ENCODE measurements around the gene MPZL1. TPM values are rescaled to one million over a fixed set of nuclear protein-coding genes. Genes with fewer than 3 reads are reported as not detected.

MPZL1 gene
- total RNA-seq, 2 experiments from 2014 or later = 48.9 to 61.9 TPM

GRCh38 chr1:167812972-167813371 lies 91.2 kb downstream of the MPZL1 start:
- BruUV-seq (replicated peaks) = no TSS peak
- ChIA-PET POLR2A (no interaction called here), CTCF (ENCODE audit: unreplicated experiment) (no interaction called here)
- Histone ChIP-seq H4K20me1 (ENCODE audit: insufficient read depth, low read length) (no peaks in the 10 kb centered on the region), H2AFZ (ENCODE audit: low read length) (no peak overlapping the region), H3K79me2 (ENCODE audit: insufficient read depth, low read depth, low read length) (no peaks in the 10 kb centered on the region), H3K9me3 (ENCODE audit: low read length) (peaks cover 10% of the 10 kb centered on the region; the same call in 1 of the 2 replicates), H3K27ac (ENCODE audit: low read depth, low read length, poor library complexity, severe bottlenecking) (no peak overlapping the region), H3K4me1 (ENCODE audit: insufficient read depth, low read length, poor library complexity, severe bottlenecking) (no peaks in the 10 kb centered on the region), H3K36me3 (ENCODE audit: insufficient read depth, low read length) (no peaks in the 10 kb centered on the region), H3K9me2 (ENCODE audit: insufficient read depth, low read length) (no peaks in the 10 kb centered on the region), H3K4me3 (ENCODE audit: low read depth, low read length, poor library complexity, severe bottlenecking) (no peak overlapping the region), H3K4me2 (ENCODE audit: low read length) (no peak overlapping the region)
- TF ChIP-seq EZH2phosphoT487 (IDR thresholded peaks at IDR 0.05; ENCODE audit: borderline replicate concordance, low read depth, low read length) (no peak), CTCF (conservative IDR thresholded peaks at IDR 0.05; ENCODE audit: low read length) (no peak)
- intact Hi-C loops (cut with micrococcal nuclease; ENCODE audit: unreplicated experiment) = no loop called here
- DNase-seq (ENCODE audit: low spot score) = no peak

GRCh38 chr1:167815650-167816049 lies 93.9 kb downstream of the MPZL1 start:
- Histone ChIP-seq H3K27ac (ENCODE audit: low read depth, low read length, poor library complexity, severe bottlenecking) (no peak overlapping the region), H3K4me2 (ENCODE audit: low read length) (no peak overlapping the region), H3K4me1 (ENCODE audit: insufficient read depth, low read length, poor library complexity, severe bottlenecking) (no peaks in the 10 kb centered on the region), H3K9me2 (ENCODE audit: insufficient read depth, low read length) (no peaks in the 10 kb centered on the region), H4K20me1 (ENCODE audit: insufficient read depth, low read length) (no peaks in the 10 kb centered on the region), H3K79me2 (ENCODE audit: insufficient read depth, low read depth, low read length) (no peaks in the 10 kb centered on the region), H3K4me3 (ENCODE audit: low read depth, low read length, poor library complexity, severe bottlenecking) (no peak overlapping the region), H3K9me3 (ENCODE audit: low read length) (peaks cover 10% of the 10 kb centered on the region; the same call in 1 of the 2 replicates), H2AFZ (ENCODE audit: low read length) (no peak overlapping the region), H3K36me3 (ENCODE audit: insufficient read depth, low read length) (no peaks in the 10 kb centered on the region)
- ChIA-PET POLR2A (interaction anchor here (0.8 kb wide), 1 partner anchor 28 kb away, joined by 3 read pairs; no protein-coding TSS in a partner anchor), CTCF (ENCODE audit: unreplicated experiment) (no interaction called here)
- TF ChIP-seq CTCF (conservative IDR thresholded peaks at IDR 0.05; ENCODE audit: low read length) = no peak
- no peak for TF ChIP-seq EZH2phosphoT487 (IDR thresholded peaks at IDR 0.05; ENCODE audit: borderline replicate concordance, low read depth, low read length)
- BruUV-seq (replicated peaks) = no TSS peak
- DNase-seq (ENCODE audit: low spot score) = no peak
- intact Hi-C loops (cut with micrococcal nuclease; ENCODE audit: unreplicated experiment) = no loop called here

- no peak for TF ChIP-seq CTCF (conservative IDR thresholded peaks at IDR 0.05; ENCODE audit: low read length)
- TF ChIP-seq EZH2phosphoT487 (IDR thresholded peaks at IDR 0.05; ENCODE audit: borderline replicate concordance, low read depth, low read length) = no peak
- Histone ChIP-seq H3K9me3 (ENCODE audit: low read length) (no peaks in the 10 kb centered on the region), H3K4me2 (ENCODE audit: low read length) (no peak overlapping the region), H2AFZ (ENCODE audit: low read length) (no peak overlapping the region), H4K20me1 (ENCODE audit: insufficient read depth, low read length) (no peaks in the 10 kb centered on the region), H3K4me3 (ENCODE audit: low read depth, low read length, poor library complexity, severe bottlenecking) (no peak overlapping the region), H3K27ac (ENCODE audit: low read depth, low read length, poor library complexity, severe bottlenecking) (no peak overlapping the region), H3K79me2 (ENCODE audit: insufficient read depth, low read depth, low read length) (no peaks in the 10 kb centered on the region), H3K9me2 (ENCODE audit: insufficient read depth, low read length) (no peaks in the 10 kb centered on the region), H3K36me3 (ENCODE audit: insufficient read depth, low read length) (no peaks in the 10 kb centered on the region), H3K4me1 (ENCODE audit: insufficient read depth, low read length, poor library complexity, severe bottlenecking) (no peaks in the 10 kb centered on the region)
- intact Hi-C loops (cut with micrococcal nuclease; ENCODE audit: unreplicated experiment) = no loop called here
- no peak for DNase-seq (ENCODE audit: low spot score)
- no TSS peak for BruUV-seq (replicated peaks)
- POLR2A ChIA-PET = no interaction called here
- CTCF ChIA-PET (ENCODE audit: unreplicated experiment) = no interaction called here
Measured at GRCh38 chr1:167819849-167820683, 98.3 kb downstream of the MPZL1 start.
